Transverse colon (tissue), 4 donors: Measurements from ENCODE around the gene ZNF366. TPM values are rescaled to one million over a fixed set of nuclear protein-coding genes. Genes with fewer than 3 reads are reported as not detected.

Experiments
- DNase-seq: peaks from one replicate; pipeline ENCODE4 v3.0.0-alpha.2; 2019
- H3K27ac ChIP-seq, 4 donors: fragments of 200-600 bp; sonication (generic); 2 replicates each; pipeline ENCODE4 v1.5.1; 2016 to 2018; ENCODE audit warnings: inconsistent platforms in 4 of 4
- H3K27me3 ChIP-seq: fragments of 200-600 bp; sonication (generic); 2 replicates; pipeline ENCODE4 v1.5.1; 2017; ENCODE audit warnings: inconsistent platforms
- H3K36me3 ChIP-seq, 4 donors: fragments of 200-600 bp; sonication (generic); 2 replicates each; pipeline ENCODE4 v1.5.1; 2017 to 2019; ENCODE audit warnings: inconsistent platforms in 4 of 4
- H3K4me1 ChIP-seq, 4 donors: fragments of 200-600 bp; sonication (generic); 2 replicates each; pipeline ENCODE4 v1.5.1; 2017 to 2020; ENCODE audit warnings: inconsistent platforms in 4 of 4
- H3K4me3 ChIP-seq, 4 donors: fragments of 200-600 bp; sonication (generic); 1 replicate in 1 of 4; 2 replicates in 3 of 4; pipeline versions ENCODE4 v1.5.1 to v1.6.1; 2017 to 2019; ENCODE audit warnings: inconsistent platforms in 4 of 4
- H3K9me3 ChIP-seq, 2 donors: fragments of 200-600 bp; sonication (generic); 2 replicates each; pipeline ENCODE4 v1.5.1; 2017 to 2019; ENCODE audit warnings: inconsistent platforms in 2 of 2
- CTCF ChIP-seq, 5 experiments: fragments of 200-600 bp in 3 of 5; fragments of 450-650 bp in 2 of 5; sonication (generic) in 3 of 5; IDR thresholded peaks; 1 replicate in 2 of 5; 2 replicates in 3 of 5; pipeline ENCODE4 v1.5.1; 2016 to 2017; ENCODE audit warnings: antibody characterized with exemption in 5 of 5, inconsistent platforms in 3 of 5, mild to moderate bottlenecking in 2 of 5, moderate library complexity in 1 of 5
- EP300 ChIP-seq: sonication (generic); formaldehyde crosslinking; IDR thresholded peaks from one replicate; pipeline ENCODE4 v1.6.1; 2017; ENCODE audit warnings: antibody characterized with exemption, low read depth
- POLR2A ChIP-seq: fragments of 450-650 bp; IDR thresholded peaks from one replicate; pipeline ENCODE4 v1.6.1; 2016; ENCODE audit warnings: antibody characterized with exemption, mild to moderate bottlenecking, moderate library complexity
- POLR2AphosphoS5 ChIP-seq, 3 donors: sonication (generic); formaldehyde crosslinking; IDR thresholded peaks; one replicate each; pipeline ENCODE4 v1.6.1; 2016; ENCODE audit warnings: antibody characterized with exemption in 3 of 3
- WGBS, 2 donors: methylation state at CpG; one replicate each; pipeline ENCODE4 v1.1.5; 2018; ENCODE audit warnings: low coverage in 1 of 2; 5-methylcytosine and 5-hydroxymethylcytosine counted together
- in situ Hi-C, 4 donors: fragments of 200-750 bp; cut with MboI; loops; one replicate each; pipeline versions ENCODE4 v1.15.0 to v1.15.1; 2017; ENCODE audit warnings: low sequenced_read_pairs in 3 of 4, low pct_ligation_motif_present in 1 of 4, low pct_unique_long_range_greater_than_20kb in 1 of 4
- intact Hi-C: fragments of 100-400 bp; cut with DNase I; formaldehyde crosslinking; loops from one replicate; pipeline ENCODE4 v1.15.1; 2023; ENCODE audit warnings: low total_unique reads
- total RNA-seq, 4 donors: library from RNA; depleted of rRNA; stranded (reverse); fragments of >200 nt; gene quantifications; one replicate each; pipeline ENCODE4 v1.1.0, GENCODE V29; 2016

The ZNF366 gene
- total RNA-seq, 4 donors from 2014 or later: 0.40 to 1.4 (median 0.72) TPM

- Histone ChIP-seq H3K9me3 (no peaks in the 10 kb centered on the region), H3K4me3 (no peak overlapping the region), H3K27ac (no peak overlapping the region), H3K27me3 (no peaks in the 10 kb centered on the region), H3K4me1 (peaks cover 0 to 7% (median 0%) of the 10 kb centered on the region in 4 donors), H3K36me3 (no peaks in the 10 kb centered on the region)
- WGBS, 2 donors: 67 to 69% methylated on average over 2 of the region's 2 CpGs
- TF ChIP-seq EP300: no peak
- TF ChIP-seq POLR2A: no peak
- TF ChIP-seq CTCF (IDR thresholded peaks at IDR 0.05): no peak
- no peak for TF ChIP-seq POLR2AphosphoS5 (IDR thresholded peaks at IDR 0.05)
- DNase-seq: no peak
- in situ Hi-C loops: no loop called here
- intact Hi-C loops: no loop called here
Measured at GRCh38 chr5:72476275-72476674, 30.9 kb downstream of the ZNF366 start.

- in situ Hi-C loops: no loop called here
Measured at GRCh38 chr5:72474516-72474915, 32.7 kb downstream of the ZNF366 start.

GRCh38 chr5:72474046-72474500 is 33.1 kb downstream of the ZNF366 start:
- no peaks in the 10 kb centered on the region for H3K9me3 ChIP-seq
- WGBS, 2 donors: 57 to 86% methylated on average over 1 of the region's 1 CpG
- in situ Hi-C loops: no loop called here
- intact Hi-C loops: no loop called here
- DNase-seq: no peak
- peaks cover 0 to 7% (median 0%) of the 10 kb centered on the region in 4 donors for H3K4me1 ChIP-seq
- H3K27me3 ChIP-seq: no peaks in the 10 kb centered on the region
- H3K36me3 ChIP-seq: no peaks in the 10 kb centered on the region
- TF ChIP-seq POLR2A (no peak), CTCF (IDR thresholded peaks at IDR 0.05) (no peak), EP300 (no peak), POLR2AphosphoS5 (IDR thresholded peaks at IDR 0.05) (no peak)
- H3K4me3 ChIP-seq: no peak overlapping the region
- H3K27ac ChIP-seq: no peak overlapping the region

More at GRCh38 chr5:72474516-72474915, 32.7 kb downstream of the ZNF366 start:
- TF ChIP-seq EP300 (no peak), CTCF (IDR thresholded peaks at IDR 0.05) (no peak), POLR2A (no peak), POLR2AphosphoS5 (IDR thresholded peaks at IDR 0.05) (no peak)
- Histone ChIP-seq H3K27me3 (no peaks in the 10 kb centered on the region), H3K27ac (no peak overlapping the region), H3K4me3 (no peak overlapping the region), H3K36me3 (no peaks in the 10 kb centered on the region), H3K4me1 (peaks cover 0 to 7% (median 0%) of the 10 kb centered on the region in 4 donors), H3K9me3 (no peaks in the 10 kb centered on the region)
- intact Hi-C loops: no loop called here
- no peak for DNase-seq

GRCh38 chr5:72472666-72473422 is 34.4 kb downstream of the ZNF366 start:
- in situ Hi-C loops: no loop called here
- WGBS, 2 donors: 57 to 89% methylated on average over 1 to 6 of the region's 6 CpGs
- H3K9me3 ChIP-seq: no peaks in the 10 kb centered on the region

More at GRCh38 chr5:72472666-72473422, 34.4 kb downstream of the ZNF366 start:
- H3K36me3 ChIP-seq: no peaks in the 10 kb centered on the region
- no peaks in the 10 kb centered on the region for H3K4me1 ChIP-seq
- no peak for TF ChIP-seq POLR2AphosphoS5 (IDR thresholded peaks at IDR 0.05)
- TF ChIP-seq POLR2A: no peak
- TF ChIP-seq EP300: no peak
- no peak for TF ChIP-seq CTCF (IDR thresholded peaks at IDR 0.05)
- no peak overlapping the region for H3K4me3 ChIP-seq
- H3K27ac ChIP-seq: no peak overlapping the region
- intact Hi-C loops: no loop called here
- H3K27me3 ChIP-seq: no peaks in the 10 kb centered on the region
- no peak for DNase-seq
